ENCODE results near the gene HS2ST1.

- TF ChIP-seq POLR2A (IDR thresholded peaks at IDR 0.05; ENCODE audit: low read depth, low read length) (no peak), POLR2AphosphoS5 (IDR thresholded peaks at IDR 0.05; ENCODE audit: low read depth, low read length) (no peak)
These were observed 8.0 kb downstream of the HS2ST1 start for GRCh38 chr1:86922445-86922844.
